GM19099 (cell line): ENCODE results near the gene CPLANE2.

Experiments used
- POLR2A ChIP-seq: IDR thresholded peaks from 3 replicates; pipeline ENCODE4 v1.6.1; 2011; ENCODE audit warnings: low read depth; ENCODE audit not compliant: insufficient read length; ENCODE audit errors: extremely low read depth

CPLANE2 gene

GRCh38 chr1:16191916-16192546 is 45.0 kb downstream of the CPLANE2 start:
- TF ChIP-seq POLR2A = no peak

GRCh38 chr1:16191309-16191708 is 45.7 kb downstream of the CPLANE2 start:
- TF ChIP-seq POLR2A = no peak

- no peak for TF ChIP-seq POLR2A
Measured at GRCh38 chr1:16189921-16190621, 46.9 kb downstream of the CPLANE2 start.

- TF ChIP-seq POLR2A = no peak
Measured at GRCh38 chr1:16189003-16189402, 48.0 kb downstream of the CPLANE2 start.

GRCh38 chr1:16187748-16188401 is 49.1 kb downstream of the CPLANE2 start:
- no peak for TF ChIP-seq POLR2A

GRCh38 chr1:16186655-16187235 is 50.2 kb downstream of the CPLANE2 start:
- TF ChIP-seq POLR2A = no peak

GRCh38 chr1:16184557-16185303 is 52.3 kb downstream of the CPLANE2 start:
- no peak for TF ChIP-seq POLR2A

- no peak for TF ChIP-seq POLR2A
Measured at GRCh38 chr1:16183765-16184556, 53.0 kb downstream of the CPLANE2 start.

GRCh38 chr1:16183179-16183578 is 53.8 kb downstream of the CPLANE2 start:
- no peak for TF ChIP-seq POLR2A

GRCh38 chr1:16181887-16182719 is 54.9 kb downstream of the CPLANE2 start:
- no peak for TF ChIP-seq POLR2A
